C1 segment of cervical spinal cord (tissue), 14 donors: ENCODE measurements around the gene CPA4.

ENCODE experiments used
- DNase-seq, 14 donors: peaks; one replicate each; lab custom pipeline; 2025; lab: John Stamatoyannopoulos, UW

CPA4 gene

GRCh38 chr7:130344271-130344866 is 51.4 kb downstream of the CPA4 start, which contains the start of gene CPA5:
Gene CPA5 (plus strand): TSS chr7:130344816. CDS start chr7:130346486, 1,670 bp downstream.
- DNase-seq = no peak

DNA sequence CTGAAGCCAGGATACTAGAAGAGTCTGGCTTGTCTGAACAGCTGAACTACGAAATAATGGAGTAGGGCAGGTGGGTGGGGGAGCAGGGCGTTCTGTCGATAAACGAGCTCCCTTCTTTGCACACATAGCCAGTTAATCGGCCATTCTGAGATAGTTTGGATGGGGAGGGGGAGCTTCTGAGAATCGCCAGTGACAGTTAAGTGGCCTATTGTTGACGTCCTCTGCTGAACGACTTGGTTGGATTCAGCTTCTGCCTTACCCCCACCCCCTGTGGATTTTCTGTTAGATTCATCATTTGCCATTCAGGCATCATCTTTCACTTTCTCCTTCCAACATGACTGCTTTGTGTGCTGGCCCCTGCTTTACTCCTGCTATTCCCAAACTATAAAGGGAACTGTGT is 52.2 kb downstream of the CPA4 start:
- DNase-seq = peak in 1 of 14 donors; percentile 29

DNA sequence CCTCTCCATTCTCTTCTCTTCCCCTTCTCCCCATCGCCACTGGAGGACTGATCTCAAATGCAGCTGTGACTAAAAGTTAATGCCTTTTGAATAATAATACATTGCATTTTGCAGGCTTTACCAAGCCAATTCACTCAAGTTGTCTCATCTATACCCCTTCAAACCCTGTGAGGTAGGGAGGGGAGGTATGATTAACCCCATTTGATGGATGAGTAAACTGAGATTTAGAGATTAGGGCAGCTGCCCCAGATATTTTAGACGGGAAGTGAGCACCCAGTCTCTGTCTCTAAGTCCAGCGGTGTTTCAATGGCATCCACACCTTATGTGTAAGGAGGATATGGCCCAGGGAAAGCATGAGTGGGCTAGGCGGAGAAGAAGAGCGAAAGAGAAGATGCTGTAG is 52.8 kb downstream of the CPA4 start:
- no peak for DNase-seq

DNA sequence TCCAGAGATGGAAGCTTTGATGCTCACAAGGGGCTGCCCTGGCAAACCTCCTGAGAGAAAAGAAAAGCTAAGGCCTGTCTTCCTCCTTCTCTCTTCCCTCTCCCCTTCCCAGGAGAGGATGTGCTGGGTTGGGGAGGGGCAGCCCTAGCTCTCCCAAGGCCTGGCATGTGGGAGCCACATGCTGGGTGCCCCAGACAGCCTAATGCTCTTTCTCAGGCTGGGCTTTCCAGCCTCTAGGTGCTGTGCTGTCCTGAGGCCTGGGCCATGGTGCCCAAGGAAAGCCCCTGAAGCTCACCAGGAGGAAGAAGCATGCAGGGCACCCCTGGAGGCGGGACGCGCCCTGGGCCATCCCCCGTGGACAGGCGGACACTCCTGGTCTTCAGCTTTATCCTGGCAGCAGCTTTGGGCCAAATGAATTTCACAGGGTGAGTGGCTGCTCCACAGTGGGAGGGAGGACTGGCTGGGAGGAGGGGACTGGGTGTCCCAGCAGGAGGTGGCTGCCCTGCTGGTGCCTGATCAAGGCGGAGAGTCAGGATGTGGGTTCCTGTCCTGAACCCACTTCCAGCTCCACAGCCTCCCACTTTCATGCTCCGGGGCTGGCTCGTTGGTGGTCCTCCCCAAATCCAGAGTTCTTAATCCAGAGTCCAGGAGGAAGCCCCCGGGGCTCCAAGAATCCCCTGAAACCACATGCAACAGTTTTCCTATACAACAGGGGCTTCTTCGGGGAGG is 53.4 kb downstream of the CPA4 start:
- DNase-seq = no peak

- DNase-seq = no peak
These were observed 54.0 kb downstream of the CPA4 start for GRCh38 chr7:130346941-130347340.

DNA sequence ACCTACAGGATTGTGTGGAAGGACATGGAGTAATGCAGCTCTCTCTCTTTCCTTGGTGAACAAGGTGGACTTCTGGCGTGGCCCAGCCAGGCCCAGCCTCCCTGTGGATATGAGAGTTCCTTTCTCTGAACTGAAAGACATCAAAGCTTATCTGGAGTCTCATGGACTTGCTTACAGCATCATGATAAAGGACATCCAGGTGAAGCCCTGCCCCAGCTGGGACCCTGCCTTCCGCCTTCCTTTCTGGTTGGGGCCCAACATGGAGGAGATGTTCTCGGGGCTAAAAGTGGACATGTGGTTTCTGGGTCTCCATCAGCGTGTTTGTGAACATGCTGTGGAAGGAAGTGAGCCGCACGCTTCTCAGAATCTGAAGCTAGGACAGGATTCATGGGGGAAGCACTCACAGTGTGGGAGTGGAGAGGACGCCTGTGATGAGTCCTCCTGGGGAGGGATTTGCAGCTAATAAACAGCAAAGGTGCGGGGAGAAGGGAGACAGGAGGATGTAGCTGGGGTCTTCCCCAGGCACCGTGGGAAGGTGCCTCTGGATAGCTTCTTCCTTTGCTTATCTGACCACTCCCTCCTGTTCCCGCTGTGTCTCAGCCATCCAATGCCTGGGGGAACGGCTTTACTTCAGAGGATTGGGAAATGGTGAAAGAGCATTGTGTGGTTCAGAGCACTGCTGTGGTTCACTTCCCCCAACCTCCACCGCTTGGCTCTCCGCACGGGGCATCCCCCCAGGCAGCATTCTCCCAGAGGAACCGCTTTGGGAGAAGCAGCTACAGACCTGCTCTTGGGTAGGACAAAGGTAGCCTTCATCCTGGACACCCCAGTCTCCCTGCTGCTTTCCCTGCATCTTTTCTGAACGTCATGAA is 57.2 kb downstream of the CPA4 start:
- no peak for DNase-seq

GRCh38 chr7:130350945-130351790 is 58.2 kb downstream of the CPA4 start:
- DNase-seq = no peak

GRCh38 chr7:130351791-130352090 is 58.8 kb downstream of the CPA4 start:
- DNase-seq = no peak

- no peak for DNase-seq
These were observed 59.5 kb downstream of the CPA4 start for GRCh38 chr7:130352194-130353074.

- no peak for DNase-seq
These were observed 60.2 kb downstream of the CPA4 start for GRCh38 chr7:130353196-130353595.

GRCh38 chr7:130356121-130356875 is 63.3 kb downstream of the CPA4 start:
- peak in 2 of 14 donors; percentile 14 to 33 for DNase-seq

GRCh38 chr7:130356876-130357611 is 64.1 kb downstream of the CPA4 start:
- peak in 2 of 14 donors; percentile 47 to 69 for DNase-seq

DNA sequence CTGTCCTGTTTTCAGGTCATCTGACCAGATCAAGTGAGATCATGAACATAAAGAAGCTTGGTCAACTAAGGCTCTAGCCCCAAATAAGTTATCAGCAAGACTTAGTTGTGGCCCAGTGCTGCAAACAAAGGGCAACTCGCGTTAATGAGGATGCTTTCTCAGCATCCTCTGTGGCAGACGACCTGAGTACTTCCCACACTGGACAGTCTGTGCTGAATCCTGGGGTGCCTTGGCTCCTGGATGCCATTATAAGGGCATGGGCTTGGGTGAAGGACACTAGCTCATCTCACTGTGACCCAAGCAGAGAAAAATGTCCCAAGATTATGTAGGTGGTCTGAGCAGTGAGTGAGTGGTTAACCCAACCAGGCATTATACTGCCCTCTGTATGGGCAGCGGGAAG is 65.5 kb downstream of the CPA4 start:
- no peak for DNase-seq

DNA sequence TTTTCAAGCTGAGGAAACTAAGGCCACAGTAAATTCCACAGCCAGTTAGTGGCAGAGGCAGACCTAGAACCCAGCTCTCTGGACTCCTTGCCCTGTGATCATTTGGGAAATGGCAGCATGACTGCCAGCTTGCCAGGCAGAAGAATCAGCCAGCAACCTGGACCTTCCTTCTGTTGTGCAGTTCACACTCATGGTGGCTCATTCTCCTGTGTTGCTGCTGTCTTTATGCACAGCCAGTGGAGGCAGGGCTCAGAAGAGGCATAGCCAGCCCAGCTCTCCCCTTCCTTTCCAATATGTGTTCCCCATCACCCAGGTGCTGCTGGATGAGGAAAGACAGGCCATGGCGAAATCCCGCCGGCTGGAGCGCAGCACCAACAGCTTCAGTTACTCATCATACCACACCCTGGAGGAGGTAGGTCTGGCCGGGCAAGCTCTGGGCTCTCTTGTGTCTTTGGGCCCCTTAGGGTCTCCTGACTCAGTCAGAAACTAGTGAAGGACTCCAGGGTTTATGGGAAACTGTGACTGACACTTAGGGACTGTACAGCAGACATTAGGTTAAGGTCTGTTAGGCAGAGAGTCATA is 66.4 kb downstream of the CPA4 start:
- no peak for DNase-seq

GRCh38 chr7:130360518-130360917 is 67.6 kb downstream of the CPA4 start:
- no peak for DNase-seq

DNA sequence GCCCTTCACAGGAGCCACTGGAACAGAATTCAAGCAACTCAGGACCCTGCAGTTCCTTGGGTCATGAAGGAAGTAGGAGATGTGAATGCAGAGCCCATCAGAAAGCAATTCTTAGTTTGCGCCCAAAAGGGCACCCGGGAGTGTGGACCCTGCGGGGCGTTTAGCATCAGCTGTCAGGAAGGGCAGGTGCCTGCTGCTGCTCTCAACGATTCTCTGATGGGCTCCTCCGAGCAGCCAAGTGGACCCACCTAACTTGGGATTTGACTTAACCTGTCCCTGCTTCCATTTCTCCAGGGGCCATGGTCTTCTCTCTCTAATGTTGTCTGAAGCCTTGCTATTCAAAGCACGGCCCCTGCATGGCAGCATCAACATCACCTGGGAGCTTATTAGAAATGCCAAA is 68.7 kb downstream of the CPA4 start:
- no peak for DNase-seq

- DNase-seq = no peak
These were observed 69.4 kb downstream of the CPA4 start for GRCh38 chr7:130362251-130362816.
